Gastroesophageal sphincter (tissue), 3 donors: ENCODE results near the gene DHRSX.

Experiments
- CTCF ChIP-seq, 4 experiments: fragments of 200-600 bp in 2 of 4; fragments of 450-650 bp in 2 of 4; sonication (generic) in 1 of 4; IDR thresholded peaks; one replicate each; pipeline ENCODE4 v1.5.1; 2017 to 2019; ENCODE audit warnings: antibody characterized with exemption in 4 of 4, mild to moderate bottlenecking in 2 of 4, moderate library complexity in 2 of 4
- POLR2A ChIP-seq, 2 donors: fragments of 450-650 bp; IDR thresholded peaks; one replicate each; pipeline ENCODE4 v1.6.1; 2017; ENCODE audit warnings: antibody characterized with exemption in 2 of 2, mild to moderate bottlenecking in 2 of 2, moderate library complexity in 1 of 2

GRCh38 chrX:2484256-2484655 is 16.5 kb downstream of the DHRSX start:
- no peak for TF ChIP-seq CTCF (IDR thresholded peaks at IDR 0.05)
- no peak for TF ChIP-seq POLR2A (IDR thresholded peaks at IDR 0.05)
